SK-N-SH (cell line): ENCODE measurements around the gene DMBT1. TPM values are rescaled to one million over a fixed set of nuclear protein-coding genes. Genes with fewer than 3 reads are reported as not detected.

ENCODE experiments used
- CTCF ChIA-PET: fragments of 300-600, 350-600 bp; formaldehyde crosslinking; extraction: SDS; loops from one replicate; lab custom pipeline; 2021; lab: Yijun Ruan, JAX
- POLR2A ChIA-PET: fragments of 350-600 bp; sonication (Branson Sonifier 250); formaldehyde crosslinking; extraction: SDS; loops from one replicate; lab custom pipeline; 2020; ENCODE audit warnings: antibody characterized with exemption, inconsistent platforms; lab: Yijun Ruan, JAX
- DNase-seq: peaks from one replicate; pipeline ENCODE4 v3.0.0; 2012
- H2AFZ ChIP-seq: fragments of 200-600 bp; sonication (generic); 2 replicates; pipeline ENCODE4 v1.8.1; 2016; ENCODE audit warnings: antibody characterized with exemption, mild to moderate bottlenecking, low read depth
- H3F3A ChIP-seq: fragments of 200-600 bp; sonication (generic); replicated peaks from 2 replicates; pipeline ENCODE3; 2016; ENCODE audit warnings: antibody characterized with exemption, mild to moderate bottlenecking; ENCODE audit not compliant: insufficient read depth
- H3K27ac ChIP-seq, 2 experiments: fragments of 200-500 bp in 1 of 2; fragments of 200-600 bp in 1 of 2; sonication (Bioruptor generic) in 1 of 2; sonication (generic), shearing (Covaris generic) in 1 of 2; 2 replicates each; pipeline versions ENCODE4 v1.5.1 to v1.6.1; 2014 to 2016; ENCODE audit warnings: low read depth in 2 of 2, inconsistent platforms in 1 of 2, low read length in 1 of 2, mild to moderate bottlenecking in 1 of 2, mixed read lengths in 1 of 2
- H3K27me3 ChIP-seq: fragments of 200-600 bp; sonication (generic), shearing (Covaris generic); 2 replicates; pipeline ENCODE4 v1.6.1; 2016; ENCODE audit warnings: mixed run types; ENCODE audit not compliant: insufficient read depth
- H3K36me3 ChIP-seq, 2 experiments: fragments of 200-500 bp in 1 of 2; fragments of 200-600 bp in 1 of 2; sonication (Bioruptor generic) in 1 of 2; sonication (generic) in 1 of 2; replicated peaks in 1 of 2; 2 replicates each; pipeline versions ENCODE3 to v1.5.1; 2014 to 2016; ENCODE audit warnings: low read length in 1 of 2, mild to moderate bottlenecking in 1 of 2; ENCODE audit not compliant: insufficient read depth in 2 of 2, control insufficient read depth in 1 of 2
- H3K4me1 ChIP-seq, 2 experiments: fragments of 200-500 bp in 1 of 2; fragments of 200-600 bp in 1 of 2; sonication (Bioruptor generic) in 1 of 2; sonication (generic), shearing (Covaris generic) in 1 of 2; 2 replicates each; pipeline versions ENCODE4 v1.5.1 to v1.6.1; 2014 to 2016; ENCODE audit warnings: low read depth in 1 of 2, low read length in 1 of 2, mixed run types in 1 of 2; ENCODE audit not compliant: insufficient read depth in 2 of 2, control insufficient read depth in 1 of 2
- H3K4me2 ChIP-seq: fragments of 200-600 bp; sonication (generic), shearing (Covaris generic); 2 replicates; pipeline ENCODE4 v1.6.1; 2017; ENCODE audit warnings: mixed run types
- H3K4me3 ChIP-seq, 2 experiments: fragments of 200-500 bp in 1 of 2; fragments of 200-600 bp in 1 of 2; sonication (Bioruptor generic) in 1 of 2; sonication (generic), shearing (Covaris generic) in 1 of 2; 2 replicates each; pipeline versions ENCODE4 v1.5.1 to v1.8.1; 2014 to 2016; ENCODE audit warnings: low read depth in 2 of 2, inconsistent platforms in 1 of 2, low read length in 1 of 2, mild to moderate bottlenecking in 1 of 2, mixed read lengths in 1 of 2, moderate library complexity in 1 of 2
- H3K79me2 ChIP-seq: fragments of 200-600 bp; sonication (generic); 2 replicates; pipeline ENCODE4 v1.8.1; 2017; ENCODE audit warnings: mild to moderate bottlenecking; ENCODE audit not compliant: insufficient read depth
- H3K9ac ChIP-seq: fragments of 200-600 bp; sonication (generic); 2 replicates; pipeline ENCODE4 v1.6.1; 2017; ENCODE audit warnings: mixed run types
- H3K9me2 ChIP-seq: fragments of 200-600 bp; sonication (generic); 2 replicates; pipeline ENCODE4 v1.6.1; 2017; ENCODE audit warnings: mixed run types
- H3K9me3 ChIP-seq: fragments of 200-600 bp; sonication (generic); 2 replicates; pipeline ENCODE4 v1.6.1; 2017; ENCODE audit warnings: mixed run types, mild to moderate bottlenecking, moderate library complexity
- H4K20me1 ChIP-seq: fragments of 200-600 bp; sonication (generic); 2 replicates; pipeline ENCODE4 v1.6.1; 2017; ENCODE audit warnings: mild to moderate bottlenecking, mixed run types; ENCODE audit not compliant: insufficient read depth
- CHD2 ChIP-seq: fragments of 150-350 bp; IDR thresholded peaks from 2 replicates; pipeline ENCODE4 v1.6.1; 2018; ENCODE audit warnings: low read length; ENCODE audit not compliant: partially characterized antibody
- EP300 ChIP-seq, 2 experiments: IDR thresholded peaks; 2 replicates each; pipeline versions ENCODE4 v1.4.0 to v1.6.1; 2012; ENCODE audit warnings: borderline replicate concordance in 1 of 2, low read depth in 1 of 2, low read length in 1 of 2
- EZH2phosphoT487 ChIP-seq: fragments of 200-600 bp; sonication (generic); IDR thresholded peaks from 2 replicates; pipeline ENCODE4 v1.6.1; 2017; ENCODE audit warnings: low read depth, mixed run types, mild to moderate bottlenecking, antibody characterized with exemption, moderate library complexity, borderline replicate concordance
- FOXJ3 ChIP-seq: sonication (generic); formaldehyde crosslinking; IDR thresholded peaks from 2 replicates; pipeline ENCODE4 v1.5.1; 2020; ENCODE audit warnings: mild to moderate bottlenecking, missing genetic modification reagents
- GABPA ChIP-seq: IDR thresholded peaks from 2 replicates; pipeline ENCODE4 v1.4.0; 2012; ENCODE audit warnings: low read depth, mild to moderate bottlenecking
- JUND ChIP-seq: IDR thresholded peaks from 2 replicates; pipeline ENCODE4 v1.4.0; 2012
- MEF2A ChIP-seq: IDR thresholded peaks from 2 replicates; pipeline ENCODE4 v1.4.0; 2012; ENCODE audit warnings: low read depth, borderline replicate concordance
- MXI1 ChIP-seq: IDR thresholded peaks from 2 replicates; pipeline ENCODE4 v1.6.1; 2012; ENCODE audit warnings: mild to moderate bottlenecking, low read depth, low read length, improper control_type of control experiment
- NRF1 ChIP-seq: IDR thresholded peaks from 2 replicates; pipeline ENCODE4 v1.6.1; 2012; ENCODE audit warnings: low read depth, mild to moderate bottlenecking, low read length
- RAD21 ChIP-seq: IDR thresholded peaks from 2 replicates; pipeline ENCODE4 v1.6.1; 2012; ENCODE audit warnings: mild to moderate bottlenecking, low read length
- RCOR1 ChIP-seq: fragments of 150-350 bp; IDR thresholded peaks from 2 replicates; pipeline ENCODE4 v1.6.1; 2017; ENCODE audit warnings: antibody characterized with exemption, low read length
- SIN3A ChIP-seq: IDR thresholded peaks from 2 replicates; pipeline ENCODE4 v1.6.1; 2012; ENCODE audit warnings: low read depth, mild to moderate bottlenecking, low read length, moderate library complexity, borderline replicate concordance
- SMC3 ChIP-seq: IDR thresholded peaks from 2 replicates; pipeline ENCODE4 v1.6.1; 2012; ENCODE audit warnings: low read depth, low read length, improper control_type of control experiment
- TAF1 ChIP-seq: IDR thresholded peaks from 2 replicates; pipeline ENCODE4 v1.6.1; 2012; ENCODE audit warnings: low read depth, mild to moderate bottlenecking, low read length, moderate library complexity, borderline replicate concordance
- TCF12 ChIP-seq: IDR thresholded peaks from 2 replicates; pipeline ENCODE4 v1.4.0; 2012
- TEAD4 ChIP-seq: IDR thresholded peaks from 2 replicates; pipeline ENCODE4 v1.4.0; 2012; ENCODE audit warnings: mild to moderate bottlenecking, borderline replicate concordance; ENCODE audit not compliant: insufficient read depth
- WGBS: methylation state at CpG from one replicate; pipeline ENCODE4 v1.1.6; 2017; ENCODE audit warnings: low lambda C conversion rate; 5-methylcytosine and 5-hydroxymethylcytosine counted together
- polyA plus RNA-seq, 3 experiments: library from polyadenylated mRNA; depleted of rRNA; stranded (reverse); fragments of >200 nt; gene quantifications; 2 replicates each; pipeline ENCODE4 v1.2.3, GENCODE V29; 2012
- TF ChIP-seq, protein P1 (sequence below): IDR thresholded peaks from 2 replicates; pipeline ENCODE4 v1.6.1; 2012; ENCODE audit warnings: mild to moderate bottlenecking, low read depth, low read length, moderate library complexity
- TF ChIP-seq, protein P2 (sequence below): fragments of 200-600 bp; sonication (generic); IDR thresholded peaks from 2 replicates; pipeline ENCODE4 v1.6.1; 2017; ENCODE audit warnings: antibody characterized with exemption, mild to moderate bottlenecking, moderate library complexity
- TF ChIP-seq, protein P3 (sequence below): IDR thresholded peaks from 2 replicates; pipeline ENCODE4 v1.4.0; 2012; ENCODE audit warnings: low read depth, borderline replicate concordance
- TF ChIP-seq, protein P4 (sequence below): IDR thresholded peaks from 2 replicates; pipeline ENCODE4 v1.4.0; 2012; ENCODE audit warnings: low read depth
- TF ChIP-seq, protein P5 (sequence below): fragments of 150-350 bp; IDR thresholded peaks from 2 replicates; pipeline ENCODE4 v1.6.1; 2016; ENCODE audit warnings: mild to moderate bottlenecking, low read depth, low read length

DMBT1 gene
- polyA plus RNA-seq, 1 of the 3 experiments (the other 2 are of a cell fraction): not detected

DNA sequence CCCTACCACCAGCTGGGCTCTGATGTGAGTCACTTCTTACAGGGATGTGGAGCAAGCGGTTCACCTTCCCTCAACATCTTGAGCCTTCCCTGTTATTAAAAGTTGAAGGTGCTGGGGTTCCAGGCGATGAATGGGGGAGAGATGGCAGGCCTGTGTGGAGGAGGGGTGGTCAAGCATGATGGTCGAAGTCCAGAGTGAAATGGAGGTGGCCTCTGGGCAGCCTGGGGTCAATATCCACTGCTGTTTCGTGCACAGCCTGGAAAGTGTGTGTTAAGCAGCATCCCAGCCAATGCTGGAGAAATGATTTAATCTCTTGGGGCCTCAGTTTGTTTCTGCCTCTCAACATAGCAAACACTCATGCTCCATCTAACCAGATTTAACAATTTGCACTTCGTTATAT, 33.7 kb upstream of the DMBT1 start (continued):
- TF ChIP-seq, protein P1, sequence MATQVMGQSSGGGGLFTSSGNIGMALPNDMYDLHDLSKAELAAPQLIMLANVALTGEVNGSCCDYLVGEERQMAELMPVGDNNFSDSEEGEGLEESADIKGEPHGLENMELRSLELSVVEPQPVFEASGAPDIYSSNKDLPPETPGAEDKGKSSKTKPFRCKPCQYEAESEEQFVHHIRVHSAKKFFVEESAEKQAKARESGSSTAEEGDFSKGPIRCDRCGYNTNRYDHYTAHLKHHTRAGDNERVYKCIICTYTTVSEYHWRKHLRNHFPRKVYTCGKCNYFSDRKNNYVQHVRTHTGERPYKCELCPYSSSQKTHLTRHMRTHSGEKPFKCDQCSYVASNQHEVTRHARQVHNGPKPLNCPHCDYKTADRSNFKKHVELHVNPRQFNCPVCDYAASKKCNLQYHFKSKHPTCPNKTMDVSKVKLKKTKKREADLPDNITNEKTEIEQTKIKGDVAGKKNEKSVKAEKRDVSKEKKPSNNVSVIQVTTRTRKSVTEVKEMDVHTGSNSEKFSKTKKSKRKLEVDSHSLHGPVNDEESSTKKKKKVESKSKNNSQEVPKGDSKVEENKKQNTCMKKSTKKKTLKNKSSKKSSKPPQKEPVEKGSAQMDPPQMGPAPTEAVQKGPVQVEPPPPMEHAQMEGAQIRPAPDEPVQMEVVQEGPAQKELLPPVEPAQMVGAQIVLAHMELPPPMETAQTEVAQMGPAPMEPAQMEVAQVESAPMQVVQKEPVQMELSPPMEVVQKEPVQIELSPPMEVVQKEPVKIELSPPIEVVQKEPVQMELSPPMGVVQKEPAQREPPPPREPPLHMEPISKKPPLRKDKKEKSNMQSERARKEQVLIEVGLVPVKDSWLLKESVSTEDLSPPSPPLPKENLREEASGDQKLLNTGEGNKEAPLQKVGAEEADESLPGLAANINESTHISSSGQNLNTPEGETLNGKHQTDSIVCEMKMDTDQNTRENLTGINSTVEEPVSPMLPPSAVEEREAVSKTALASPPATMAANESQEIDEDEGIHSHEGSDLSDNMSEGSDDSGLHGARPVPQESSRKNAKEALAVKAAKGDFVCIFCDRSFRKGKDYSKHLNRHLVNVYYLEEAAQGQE: no peak
- TF ChIP-seq, protein P2, sequence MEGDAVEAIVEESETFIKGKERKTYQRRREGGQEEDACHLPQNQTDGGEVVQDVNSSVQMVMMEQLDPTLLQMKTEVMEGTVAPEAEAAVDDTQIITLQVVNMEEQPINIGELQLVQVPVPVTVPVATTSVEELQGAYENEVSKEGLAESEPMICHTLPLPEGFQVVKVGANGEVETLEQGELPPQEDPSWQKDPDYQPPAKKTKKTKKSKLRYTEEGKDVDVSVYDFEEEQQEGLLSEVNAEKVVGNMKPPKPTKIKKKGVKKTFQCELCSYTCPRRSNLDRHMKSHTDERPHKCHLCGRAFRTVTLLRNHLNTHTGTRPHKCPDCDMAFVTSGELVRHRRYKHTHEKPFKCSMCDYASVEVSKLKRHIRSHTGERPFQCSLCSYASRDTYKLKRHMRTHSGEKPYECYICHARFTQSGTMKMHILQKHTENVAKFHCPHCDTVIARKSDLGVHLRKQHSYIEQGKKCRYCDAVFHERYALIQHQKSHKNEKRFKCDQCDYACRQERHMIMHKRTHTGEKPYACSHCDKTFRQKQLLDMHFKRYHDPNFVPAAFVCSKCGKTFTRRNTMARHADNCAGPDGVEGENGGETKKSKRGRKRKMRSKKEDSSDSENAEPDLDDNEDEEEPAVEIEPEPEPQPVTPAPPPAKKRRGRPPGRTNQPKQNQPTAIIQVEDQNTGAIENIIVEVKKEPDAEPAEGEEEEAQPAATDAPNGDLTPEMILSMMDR: no peak
- TF ChIP-seq TAF1: no peak
- TF ChIP-seq RAD21: no peak

DNA sequence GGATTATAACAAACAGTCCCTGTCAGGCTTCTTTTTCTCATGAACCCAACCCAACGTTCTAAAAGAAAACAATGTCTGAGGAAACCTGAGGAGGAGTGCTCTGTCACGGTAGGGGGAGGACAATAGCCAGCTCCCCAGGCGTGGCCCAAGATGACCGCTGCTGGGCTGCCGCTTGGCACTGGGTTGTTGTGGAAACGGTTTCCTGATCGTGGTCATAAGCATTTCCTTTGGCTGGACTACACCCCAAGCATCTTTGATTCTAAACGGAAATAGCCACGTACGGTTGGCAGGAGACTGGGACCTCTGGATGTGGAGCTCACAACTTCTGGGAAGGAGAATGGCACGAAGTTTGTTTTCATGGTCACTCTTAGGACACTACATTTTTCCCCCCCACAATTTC, 30.4 kb upstream of the DMBT1 start:
- no peak overlapping the region for H3K4me3 ChIP-seq
- no peak overlapping the region for H3K4me2 ChIP-seq
- no peaks in the 10 kb centered on the region for H3K36me3 ChIP-seq
- 47% methylated on average over 10 of the region's 11 CpGs for WGBS
- H3K27me3 ChIP-seq: no peaks in the 10 kb centered on the region
- no peak overlapping the region for H2AFZ ChIP-seq
- DNase-seq: no peak
- no peaks in the 10 kb centered on the region for H3F3A ChIP-seq
- H3K79me2 ChIP-seq: no peaks in the 10 kb centered on the region
- POLR2A ChIA-PET: no interaction called here
- CTCF ChIA-PET: no interaction called here
- H4K20me1 ChIP-seq: no peaks in the 10 kb centered on the region
- no peak overlapping the region for H3K27ac ChIP-seq
- no peaks in the 10 kb centered on the region for H3K9me3 ChIP-seq
- no peaks in the 10 kb centered on the region; a peak in 1 of 4 replicates for H3K4me1 ChIP-seq
- H3K9me2 ChIP-seq: no peaks in the 10 kb centered on the region
- H3K9ac ChIP-seq: no peak overlapping the region
- no peak for TF ChIP-seq TEAD4
- no peak for TF ChIP-seq MXI1
- TF ChIP-seq, protein P3, sequence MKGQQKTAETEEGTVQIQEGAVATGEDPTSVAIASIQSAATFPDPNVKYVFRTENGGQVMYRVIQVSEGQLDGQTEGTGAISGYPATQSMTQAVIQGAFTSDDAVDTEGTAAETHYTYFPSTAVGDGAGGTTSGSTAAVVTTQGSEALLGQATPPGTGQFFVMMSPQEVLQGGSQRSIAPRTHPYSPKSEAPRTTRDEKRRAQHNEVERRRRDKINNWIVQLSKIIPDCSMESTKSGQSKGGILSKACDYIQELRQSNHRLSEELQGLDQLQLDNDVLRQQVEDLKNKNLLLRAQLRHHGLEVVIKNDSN: no peak
- TF ChIP-seq RCOR1: no peak
- TF ChIP-seq EZH2phosphoT487: no peak
- TF ChIP-seq SMC3: no peak
- TF ChIP-seq, protein P4, sequence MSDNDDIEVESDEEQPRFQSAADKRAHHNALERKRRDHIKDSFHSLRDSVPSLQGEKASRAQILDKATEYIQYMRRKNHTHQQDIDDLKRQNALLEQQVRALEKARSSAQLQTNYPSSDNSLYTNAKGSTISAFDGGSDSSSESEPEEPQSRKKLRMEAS: no peak
- TF ChIP-seq RAD21: no peak
- no peak for TF ChIP-seq CHD2
- TF ChIP-seq NRF1: no peak
- no peak for TF ChIP-seq SIN3A
- no peak for TF ChIP-seq GABPA
- TF ChIP-seq, protein P5, sequence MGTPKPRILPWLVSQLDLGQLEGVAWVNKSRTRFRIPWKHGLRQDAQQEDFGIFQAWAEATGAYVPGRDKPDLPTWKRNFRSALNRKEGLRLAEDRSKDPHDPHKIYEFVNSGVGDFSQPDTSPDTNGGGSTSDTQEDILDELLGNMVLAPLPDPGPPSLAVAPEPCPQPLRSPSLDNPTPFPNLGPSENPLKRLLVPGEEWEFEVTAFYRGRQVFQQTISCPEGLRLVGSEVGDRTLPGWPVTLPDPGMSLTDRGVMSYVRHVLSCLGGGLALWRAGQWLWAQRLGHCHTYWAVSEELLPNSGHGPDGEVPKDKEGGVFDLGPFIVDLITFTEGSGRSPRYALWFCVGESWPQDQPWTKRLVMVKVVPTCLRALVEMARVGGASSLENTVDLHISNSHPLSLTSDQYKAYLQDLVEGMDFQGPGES: no peak
- no peak for TF ChIP-seq FOXJ3
- no peak for TF ChIP-seq MEF2A
- TF ChIP-seq, protein P2: no peak
- no peak for TF ChIP-seq EP300 (IDR thresholded peaks at IDR 0.05; ENCODE audit: borderline replicate concordance in 1 of 2, low read depth in 1 of 2, low read length in 1 of 2)
- no peak for TF ChIP-seq TCF12
- no peak for TF ChIP-seq JUND
